ENCODE measurements around the gene EID2B.

Gene EID2B

GRCh38 chr19:39499932-39500331, 32.7 kb downstream of the EID2B start:
- no peak for DNase-seq (ENCODE audit: low read depth in 2 of 2)

DNA sequence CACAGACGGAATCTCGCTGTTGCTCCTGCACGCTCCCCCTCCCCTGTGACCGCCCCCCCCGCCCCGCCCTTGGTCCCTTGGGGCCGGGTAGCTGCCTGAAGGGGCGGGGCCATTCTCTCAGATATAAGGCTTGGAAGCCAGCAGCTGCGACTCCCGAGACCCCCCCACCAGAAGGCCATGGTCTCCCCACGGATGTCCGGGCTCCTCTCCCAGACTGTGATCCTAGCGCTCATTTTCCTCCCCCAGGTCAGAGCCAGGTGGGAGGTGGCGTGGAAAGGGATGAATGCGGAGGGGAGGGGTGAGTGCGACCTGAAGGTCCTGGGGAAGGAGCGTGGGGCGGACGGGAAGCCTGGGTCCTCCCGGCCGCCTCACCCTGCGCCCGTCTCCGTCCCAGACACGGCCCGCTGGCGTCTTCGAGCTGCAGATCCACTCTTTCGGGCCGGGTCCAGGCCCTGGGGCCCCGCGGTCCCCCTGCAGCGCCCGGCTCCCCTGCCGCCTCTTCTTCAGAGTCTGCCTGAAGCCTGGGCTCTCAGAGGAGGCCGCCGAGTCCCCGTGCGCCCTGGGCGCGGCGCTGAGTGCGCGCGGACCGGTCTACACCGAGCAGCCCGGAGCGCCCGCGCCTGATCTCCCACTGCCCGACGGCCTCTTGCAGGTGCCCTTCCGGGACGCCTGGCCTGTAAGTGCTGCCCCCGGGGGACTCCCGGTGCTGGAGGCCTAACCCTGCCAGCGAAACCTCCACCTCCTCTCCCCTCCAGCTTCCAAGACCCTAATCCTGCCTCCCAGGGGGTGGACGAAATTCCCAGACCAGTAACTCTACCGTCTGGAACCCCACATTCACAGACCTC, 33.6 kb downstream of the EID2B start, which contains the start of gene DLL3:
TSS of gene DLL3 (plus strand) at position 150 of the 845 bp plus-strand sequence. CDS start at position 178, 28 bp downstream.
- DNase-seq (ENCODE audit: low read depth in 2 of 2), result no peak

DNA sequence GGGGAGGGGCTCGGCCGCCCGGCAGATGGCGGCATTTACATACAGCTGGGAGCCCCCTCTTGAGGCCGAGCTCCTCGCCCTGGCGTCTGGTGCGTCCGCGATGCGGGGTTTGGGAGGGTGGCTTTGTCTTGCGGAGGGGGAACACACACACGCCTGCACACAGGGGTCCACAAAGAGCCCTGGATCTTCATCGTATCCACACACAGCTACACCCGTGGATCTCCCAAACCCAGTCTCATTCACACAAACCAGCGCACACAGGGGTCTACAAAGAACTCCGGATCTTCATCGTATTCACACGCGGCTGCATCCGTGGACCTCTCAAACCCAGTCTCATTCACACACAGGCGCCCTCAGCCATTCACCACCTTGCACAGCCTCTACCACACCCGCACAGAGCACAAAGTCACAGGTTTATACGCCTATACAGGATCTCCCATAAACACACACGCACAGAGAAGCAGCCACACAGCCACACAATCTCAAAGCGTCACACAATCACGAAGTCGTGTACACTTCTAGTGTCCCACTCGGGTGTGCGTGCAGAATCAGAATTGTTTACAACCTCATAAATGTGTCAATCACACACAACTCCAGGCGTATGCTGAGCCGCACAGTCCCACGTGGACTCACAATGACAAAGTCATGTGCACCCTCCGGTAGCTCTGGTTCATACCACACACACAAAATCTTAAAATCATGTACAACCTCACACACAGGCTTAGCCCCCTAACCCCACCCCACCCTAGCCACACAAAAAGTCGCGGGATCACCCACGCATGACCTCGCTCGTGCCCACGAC, 34.5 kb downstream of the EID2B start:
- no peak for DNase-seq (ENCODE audit: low read depth in 2 of 2)

DNA sequence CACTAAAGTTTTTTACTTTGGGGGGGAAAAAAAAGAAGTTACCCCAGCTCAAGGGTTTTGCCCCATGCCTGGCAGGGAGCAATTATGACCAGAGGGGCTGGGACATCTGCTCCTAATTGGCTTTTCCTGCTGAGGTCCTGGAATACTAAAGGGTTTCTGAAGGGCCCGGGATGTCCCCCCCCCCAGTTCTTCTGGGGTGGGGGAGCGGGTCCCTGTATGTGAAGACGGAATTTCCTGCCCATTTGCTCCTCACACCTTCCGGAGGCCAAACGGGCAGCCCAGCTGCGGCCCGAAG, 35.0 kb downstream of the EID2B start:
- no peak for DNase-seq (ENCODE audit: low read depth in 2 of 2)

- no peak for DNase-seq (ENCODE audit: low read depth in 2 of 2)
Measured at GRCh38 chr19:39496063-39496462, 36.6 kb downstream of the EID2B start.

DNA sequence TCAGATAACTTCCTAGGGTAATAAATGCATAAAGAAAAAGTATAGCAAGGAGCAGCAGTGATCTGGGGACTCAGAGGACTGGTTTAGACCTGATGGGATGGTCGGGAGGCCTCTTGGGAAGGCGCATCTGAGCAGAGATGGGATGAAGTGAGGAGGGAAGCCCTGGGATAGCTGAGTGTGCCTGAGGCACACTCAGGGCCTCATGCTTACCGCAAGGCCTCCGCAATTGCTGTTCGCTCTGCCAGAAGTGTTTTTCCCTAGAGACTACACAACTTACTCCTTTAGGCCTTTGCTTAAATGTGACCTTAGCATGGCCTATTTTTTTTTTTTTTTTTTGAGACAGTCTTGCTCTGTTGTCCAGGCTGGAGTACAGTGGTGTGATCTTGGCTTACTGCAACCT, 38.0 kb downstream of the EID2B start:
- no peak for DNase-seq (ENCODE audit: low read depth in 2 of 2)

GRCh38 chr19:39492788-39493187, 39.9 kb downstream of the EID2B start:
- no peak for DNase-seq (ENCODE audit: low read depth in 2 of 2)

GRCh38 chr19:39492225-39492624, 40.4 kb downstream of the EID2B start:
- no peak for DNase-seq (ENCODE audit: low read depth in 2 of 2)

DNA sequence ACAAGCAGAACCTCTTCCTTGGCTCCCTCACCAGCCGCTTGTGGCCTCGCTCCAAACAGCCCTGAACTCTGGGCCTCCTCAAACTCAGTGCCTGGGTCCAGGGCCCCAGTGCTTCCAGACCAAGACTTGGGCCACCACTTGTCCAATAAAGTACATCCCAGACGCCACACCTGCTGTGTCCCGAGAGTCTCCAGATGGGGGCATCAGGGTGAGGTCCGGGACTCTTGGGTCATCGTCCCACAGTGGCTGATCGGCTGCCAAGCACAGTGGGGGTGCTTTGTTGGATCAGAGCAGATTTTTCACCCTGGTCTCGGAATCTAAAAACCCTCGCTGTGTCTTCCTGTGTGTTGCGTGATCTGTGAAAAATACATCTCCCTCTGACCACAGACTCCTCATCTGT, 42.9 kb downstream of the EID2B start:
- DNase-seq (ENCODE audit: low read depth in 2 of 2), result no peak

GRCh38 chr19:39483141-39483540, 49.5 kb downstream of the EID2B start:
- no peak for DNase-seq (ENCODE audit: low read depth in 2 of 2)

GRCh38 chr19:39481676-39482075, 51.0 kb downstream of the EID2B start:
- no peak for DNase-seq (ENCODE audit: low read depth in 2 of 2)

- DNase-seq (ENCODE audit: low read depth in 2 of 2), result no peak
Measured at GRCh38 chr19:39481229-39481545, 51.5 kb downstream of the EID2B start.
